HG03342 (cell line): Measurements from ENCODE around the gene CCDC146.
"Not testable (repeated sequence)": the region's sequence is repeated elsewhere in the genome, so short reads cannot be mapped to it uniquely, and the experiment has no call there.

Experiments used
- ATAC-seq: cut with Tn5 transposase; IDR thresholded peaks from one replicate; pipeline ENCODE4 v1.9.1; 2021; ENCODE audit warnings: mild to moderate bottlenecking, moderate library complexity; ENCODE audit not compliant: unreplicated experiment

CCDC146 gene

DNA sequence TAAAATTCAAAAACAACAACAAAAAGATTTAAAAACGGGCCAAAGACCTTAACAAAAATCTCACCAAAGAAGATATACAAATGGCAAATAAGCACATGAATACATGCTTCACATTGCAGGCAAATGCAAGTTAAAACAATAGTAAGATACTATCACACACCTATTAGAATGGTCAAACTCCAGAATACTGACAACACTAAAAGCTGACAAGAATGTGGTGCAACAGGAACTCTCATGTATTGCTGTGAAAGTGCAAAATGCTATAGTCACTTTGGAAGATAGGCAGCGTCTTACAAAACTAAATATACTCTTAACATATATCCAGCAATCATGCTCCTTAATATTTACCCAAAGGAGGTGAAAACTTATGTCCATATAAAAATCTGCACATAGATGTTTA is 16.3 kb downstream of the CCDC146 start:
- not testable (repeated sequence) for ATAC-seq

DNA sequence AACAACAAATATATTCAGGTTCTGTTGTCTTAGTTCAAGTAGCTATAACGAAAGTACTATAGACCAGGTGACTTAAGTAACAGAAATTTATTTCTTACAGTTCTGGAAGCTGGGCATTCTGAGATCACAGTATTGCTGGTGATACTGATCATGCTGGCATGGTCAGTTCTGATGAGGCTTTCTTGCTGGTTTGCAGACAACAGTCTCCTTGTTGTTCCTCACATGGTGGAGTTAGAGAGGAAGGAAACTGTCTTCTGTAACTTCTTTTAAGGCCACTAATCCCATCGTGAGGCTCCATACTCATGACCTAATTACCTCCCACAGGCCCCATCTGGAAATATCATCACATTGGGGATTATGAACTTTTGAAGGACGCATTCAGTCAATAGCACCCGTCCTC is 17.9 kb downstream of the CCDC146 start:
- not testable (repeated sequence) for ATAC-seq

DNA sequence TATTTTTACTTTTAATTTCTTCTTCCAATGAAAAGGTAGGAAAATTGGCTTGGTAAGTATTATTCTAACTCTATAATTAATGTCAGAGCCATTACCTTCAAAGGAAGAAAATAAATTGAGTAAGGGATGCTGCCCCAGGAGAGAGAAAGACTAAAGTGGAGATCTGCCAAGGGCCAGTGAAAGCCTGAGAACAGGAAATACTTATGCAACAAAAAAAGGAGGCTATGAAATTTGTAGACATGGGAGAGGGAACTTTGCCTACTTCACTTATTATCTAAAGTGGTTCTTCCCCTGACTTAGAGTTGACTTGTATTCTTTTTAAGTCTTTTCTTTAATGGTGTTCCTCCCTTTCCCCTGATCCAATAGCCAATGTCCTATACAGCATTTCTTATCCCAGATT is 29.8 kb downstream of the CCDC146 start:
- ATAC-seq: not testable (repeated sequence)

DNA sequence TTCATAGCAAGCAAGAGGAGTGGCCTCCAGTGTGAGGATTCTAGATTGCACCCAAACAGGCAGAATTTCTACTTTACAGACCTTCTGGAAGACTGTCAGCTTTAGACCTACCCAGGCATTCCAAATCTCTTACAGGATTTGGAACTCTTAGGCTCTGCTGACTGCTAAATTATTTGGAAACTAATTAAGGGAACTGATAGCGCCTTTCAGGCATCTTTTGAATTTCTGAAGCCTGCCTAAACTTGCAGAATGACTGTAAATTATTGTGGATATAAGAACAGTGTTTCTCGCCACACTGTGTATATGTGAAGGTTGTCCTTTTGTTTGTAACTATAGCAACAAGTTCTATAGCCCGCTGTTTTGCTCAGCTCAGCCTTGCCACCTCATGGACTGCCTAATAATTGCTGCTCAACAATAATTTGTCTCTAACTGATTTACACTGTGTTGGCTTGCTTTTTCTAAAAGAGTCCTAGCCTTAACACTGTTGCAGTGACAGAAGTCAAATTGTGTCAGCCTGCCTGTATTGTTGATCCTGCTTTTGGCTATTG is 32.6 kb downstream of the CCDC146 start:
- peak; percentile 61 for ATAC-seq

DNA sequence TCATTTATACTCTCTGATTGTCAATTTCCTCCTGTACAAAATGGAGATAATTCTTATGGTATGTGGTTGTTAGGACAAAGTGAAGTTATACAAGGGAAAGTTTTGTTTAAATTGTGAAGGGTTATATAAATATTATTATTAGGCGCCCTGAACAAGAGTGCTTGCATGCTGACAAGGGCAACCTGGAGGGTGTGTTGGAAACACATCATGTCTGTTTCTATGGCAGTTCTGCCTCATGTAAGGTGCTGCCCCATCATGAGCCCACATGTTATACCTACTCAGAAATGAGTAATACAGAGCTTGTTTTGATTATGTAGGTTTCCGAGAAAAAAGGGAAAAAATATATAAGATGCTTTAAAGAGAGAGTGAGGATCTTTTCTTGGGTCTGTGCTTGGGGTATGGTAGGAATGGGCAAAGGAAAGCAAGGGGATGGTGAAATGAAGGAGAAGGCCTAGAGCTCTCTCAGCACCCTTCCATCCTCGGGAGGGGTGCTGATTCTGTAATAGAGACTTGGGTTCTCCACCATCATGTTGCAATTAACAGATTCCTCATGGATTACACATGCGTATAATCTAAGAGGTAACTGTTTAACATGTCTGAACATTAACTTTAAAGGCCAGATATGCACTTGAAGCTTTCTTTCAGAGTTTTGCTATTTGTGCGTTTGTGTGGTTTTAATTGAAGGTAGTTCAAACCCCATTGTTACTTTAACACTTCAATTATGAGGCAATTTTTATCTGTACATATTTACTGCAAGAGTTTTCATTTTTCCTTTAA is 33.4 kb downstream of the CCDC146 start:
- not testable (repeated sequence) for ATAC-seq

DNA sequence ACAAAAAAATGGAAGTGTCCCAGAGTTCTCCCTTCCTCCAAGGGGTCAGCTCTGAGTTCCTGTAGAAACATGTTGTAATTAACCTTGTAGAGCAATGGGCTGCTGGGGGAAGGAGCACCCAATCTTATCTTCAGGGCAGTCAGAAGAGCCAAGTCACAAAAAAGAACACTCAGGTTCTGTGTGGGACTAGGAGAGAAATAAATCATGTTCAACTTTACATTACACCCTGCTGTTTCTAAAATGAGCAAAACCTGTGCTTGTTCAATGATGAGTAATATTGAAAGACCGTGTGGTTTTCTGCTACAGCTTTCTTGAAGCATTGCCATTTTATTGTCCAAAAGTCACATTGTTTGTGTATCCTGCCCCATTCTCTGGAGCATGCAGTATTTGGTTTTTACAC is 34.6 kb downstream of the CCDC146 start:
- ATAC-seq: peak; percentile 66

DNA sequence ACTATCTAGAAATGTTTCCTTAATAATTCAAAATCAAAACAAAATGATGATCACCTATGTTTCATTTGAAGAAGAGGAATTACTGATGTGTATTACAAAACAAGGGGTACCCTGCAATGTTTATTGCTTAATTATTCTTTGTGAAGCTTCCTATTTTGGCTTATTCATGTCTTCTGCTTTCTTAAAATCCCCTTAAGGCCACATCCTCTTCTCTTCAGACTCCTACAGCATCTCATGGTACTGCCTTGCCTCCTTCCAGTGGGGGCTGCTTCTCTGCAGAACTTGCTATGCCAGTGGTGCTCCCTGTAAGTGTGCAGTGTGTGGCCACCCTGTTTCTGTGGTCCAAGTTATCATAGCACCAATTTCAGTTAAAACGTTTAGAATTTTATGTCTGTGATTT is 35.0 kb downstream of the CCDC146 start:
- ATAC-seq: peak; percentile 57

DNA sequence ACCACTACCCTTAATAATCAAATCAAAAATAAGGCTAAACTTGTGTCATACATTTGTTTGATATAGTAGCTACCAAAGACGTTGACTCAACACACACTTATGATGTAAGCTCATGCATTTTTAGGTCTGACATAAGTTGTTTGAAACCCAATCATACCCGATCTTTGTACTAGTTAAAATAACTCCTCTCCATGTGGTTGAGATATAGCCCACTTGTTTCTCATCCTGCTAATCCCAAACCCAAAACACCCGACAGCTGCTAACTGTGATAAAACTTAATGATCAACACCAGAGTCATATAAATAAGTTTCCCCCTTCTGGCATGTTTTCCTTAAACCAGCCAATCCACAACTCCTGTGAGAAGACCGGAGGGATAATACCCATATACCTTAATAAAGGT is 48.7 kb downstream of the CCDC146 start:
- not testable (repeated sequence) for ATAC-seq

DNA sequence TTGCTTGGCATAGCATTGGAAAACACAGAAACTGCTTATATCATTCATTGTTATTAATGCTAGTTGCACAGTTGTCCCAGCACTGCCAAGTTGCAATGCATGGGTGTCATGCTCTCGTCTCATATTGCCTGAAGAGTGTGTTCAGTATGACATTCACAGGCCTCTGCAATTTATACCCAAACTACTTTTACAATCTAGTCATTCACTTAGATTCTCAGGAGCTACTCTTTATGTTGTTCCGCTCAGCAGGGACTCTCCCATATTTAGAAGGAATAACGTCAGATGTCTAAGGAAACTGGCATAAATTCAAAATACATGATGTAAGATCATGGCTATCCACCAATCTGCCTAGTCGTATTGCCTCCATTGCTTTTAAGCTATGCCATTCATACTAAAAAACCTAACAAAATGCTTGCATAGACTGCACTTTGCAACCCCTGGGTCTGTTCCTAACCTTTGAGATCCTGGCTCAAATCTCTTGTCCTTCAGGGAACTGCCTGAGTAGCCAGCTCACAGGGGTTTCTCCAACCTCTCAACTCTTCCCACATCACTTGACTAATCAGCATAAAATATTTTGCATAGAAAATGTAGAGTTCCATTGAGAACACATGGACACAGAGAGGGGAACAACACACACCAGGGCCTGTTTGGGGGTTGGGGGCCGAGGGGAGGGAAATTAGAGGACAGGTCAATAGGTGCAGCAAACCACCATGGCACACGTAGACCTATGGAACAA is 50.2 kb downstream of the CCDC146 start:
- not testable (repeated sequence) for ATAC-seq

DNA sequence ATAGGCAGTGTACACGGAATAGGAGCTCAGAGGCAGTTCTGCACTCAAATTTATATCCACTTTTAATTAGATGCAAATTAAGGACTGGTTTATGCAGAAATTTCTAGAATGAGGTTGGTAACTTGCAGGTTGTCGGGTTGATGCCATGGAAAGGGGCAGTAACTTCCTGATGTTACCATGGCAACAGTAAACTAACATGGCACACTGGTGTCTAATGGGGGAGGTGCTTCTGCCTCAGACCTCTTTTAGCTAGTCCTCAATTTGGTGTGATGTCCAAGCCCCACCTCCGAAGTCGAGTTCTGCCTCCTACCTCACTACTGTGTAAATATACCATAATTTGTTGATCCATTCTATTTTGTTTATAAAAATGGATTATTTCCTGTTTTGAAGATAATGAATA is 52.0 kb downstream of the CCDC146 start:
- not testable (repeated sequence) for ATAC-seq

DNA sequence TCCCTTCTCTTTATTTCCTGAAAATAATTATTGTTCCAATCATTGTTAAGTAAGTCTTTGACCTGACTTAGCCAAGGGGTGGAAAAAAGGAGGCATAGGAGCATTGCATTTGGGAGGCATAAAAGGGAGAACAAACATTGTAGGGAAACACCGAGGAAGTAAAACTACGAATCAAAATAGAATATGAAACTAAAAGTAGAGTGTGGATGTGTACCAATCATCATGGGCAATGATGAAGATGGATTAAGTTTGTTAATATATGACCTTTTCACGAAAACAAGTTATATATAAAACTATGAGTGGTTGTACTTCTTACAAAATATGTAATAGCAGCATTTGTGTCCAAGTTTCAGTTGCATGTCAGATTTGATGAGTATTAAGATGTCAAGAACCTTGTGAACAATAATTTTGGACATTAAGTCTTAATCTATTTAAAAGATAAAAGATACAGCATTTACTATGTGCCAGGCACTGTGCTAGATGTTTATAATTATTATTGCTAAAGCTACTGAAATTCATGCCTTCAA is 52.9 kb downstream of the CCDC146 start:
- ATAC-seq: not testable (repeated sequence)

DNA sequence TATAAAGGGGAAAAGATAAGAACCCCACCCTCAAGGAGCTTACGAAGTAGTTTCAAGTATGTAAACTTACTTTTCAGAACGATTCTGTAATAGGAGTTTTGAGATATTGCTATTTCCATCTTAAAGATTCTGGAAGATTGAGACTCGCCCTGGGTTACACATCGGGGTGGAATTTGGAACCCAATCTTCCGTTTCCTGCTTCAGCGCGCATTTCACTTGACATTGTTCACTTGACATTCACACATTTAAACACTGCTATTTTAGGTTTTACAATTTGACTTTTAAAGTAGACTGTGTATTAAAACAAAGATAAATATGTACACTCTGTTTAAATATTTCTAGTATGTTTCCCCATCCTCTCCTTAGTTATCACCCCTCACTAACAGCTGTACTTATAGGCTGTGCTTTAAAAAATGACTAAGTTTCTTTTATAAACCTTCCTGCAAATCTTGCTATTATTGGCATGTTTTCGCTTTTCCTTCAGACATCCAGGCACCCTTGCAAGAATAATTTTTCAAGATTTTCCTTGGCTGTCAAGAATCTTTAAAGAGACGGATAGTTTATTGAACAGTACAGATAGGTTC is 55.0 kb downstream of the CCDC146 start:
- ATAC-seq: not testable (repeated sequence)

DNA sequence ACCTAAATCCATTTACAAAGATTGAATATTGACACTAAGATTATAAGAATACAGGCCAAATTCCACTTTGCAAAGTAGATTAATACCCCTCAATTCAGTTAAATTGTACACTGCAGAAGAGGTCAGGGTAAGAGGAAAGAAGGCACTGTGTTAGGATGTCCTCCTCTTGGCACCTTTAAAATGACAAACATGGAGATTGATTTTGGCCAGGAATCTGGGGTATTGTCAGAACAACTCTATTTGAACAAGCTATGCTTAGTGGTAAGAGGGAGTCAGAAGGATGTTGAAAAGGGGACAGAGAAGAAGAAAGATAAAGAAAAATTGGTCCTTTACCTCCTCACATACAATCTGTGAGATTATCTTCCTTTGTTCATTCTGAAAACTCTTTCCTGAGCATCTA is 55.6 kb downstream of the CCDC146 start:
- not testable (repeated sequence) for ATAC-seq

DNA sequence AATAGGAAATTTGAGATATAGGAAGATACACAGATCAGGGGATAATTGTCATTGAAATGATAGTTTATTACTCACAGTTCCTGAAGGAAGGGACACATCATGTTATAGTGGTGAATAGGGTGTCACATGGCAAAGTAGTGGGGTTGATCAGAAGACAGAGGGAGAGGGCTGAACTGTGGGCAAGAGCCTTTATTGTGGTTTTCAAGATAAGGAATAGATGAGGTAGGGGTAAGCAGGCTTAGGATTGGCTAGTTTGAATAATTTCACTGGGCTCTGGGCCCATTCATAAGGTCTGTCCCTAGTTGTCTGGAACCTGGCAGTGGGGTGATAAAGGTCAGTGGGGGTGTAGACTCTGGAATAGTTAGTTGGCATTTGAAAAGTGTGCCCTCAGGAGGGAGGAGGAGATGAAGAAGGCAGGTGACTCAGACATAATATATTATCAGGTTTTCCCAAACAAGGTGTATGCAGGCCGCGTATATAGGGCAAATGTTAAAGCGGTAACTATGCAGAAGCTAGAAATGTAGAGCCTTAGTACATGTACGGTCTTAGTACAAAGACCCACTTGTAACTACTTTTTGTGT is 58.7 kb downstream of the CCDC146 start:
- no peak for ATAC-seq

DNA sequence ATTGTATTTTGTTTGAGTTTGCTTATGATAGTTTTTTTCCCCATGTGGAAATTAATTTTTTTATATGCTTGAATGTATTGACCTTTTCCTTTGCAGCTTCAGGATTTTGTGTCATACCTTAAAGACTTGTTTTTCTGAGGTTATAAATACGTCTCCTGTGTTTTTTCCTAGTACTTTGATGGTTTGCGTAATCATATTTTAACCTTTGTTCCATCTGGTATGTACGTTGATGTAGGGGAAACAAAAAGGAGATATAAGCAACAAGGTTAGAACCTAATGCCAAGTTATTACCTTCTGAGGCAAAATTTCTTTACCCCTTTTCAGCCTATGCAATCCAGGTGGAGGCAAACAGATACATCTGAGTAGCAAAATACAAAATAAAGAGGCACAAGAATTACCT is 59.3 kb downstream of the CCDC146 start:
- no peak for ATAC-seq

DNA sequence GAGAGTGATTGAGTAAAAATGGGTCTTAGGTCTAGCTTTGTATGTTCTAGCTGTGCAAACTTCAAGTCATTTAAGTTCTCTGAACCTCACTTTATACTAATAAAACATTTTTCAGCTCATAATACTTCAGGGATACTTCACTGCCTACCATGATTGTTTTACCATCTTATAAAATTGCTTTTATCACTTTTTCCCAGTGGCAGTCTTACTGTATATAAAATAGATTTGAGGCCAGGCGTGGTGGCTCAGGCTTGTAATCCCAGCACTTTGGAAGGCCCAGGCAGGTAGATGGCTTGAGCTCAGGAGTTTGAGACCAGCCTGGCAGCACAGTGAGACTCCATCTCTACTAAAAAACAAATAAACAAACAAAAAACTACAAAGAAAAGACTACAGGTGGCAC is 59.8 kb downstream of the CCDC146 start:
- no peak for ATAC-seq

DNA sequence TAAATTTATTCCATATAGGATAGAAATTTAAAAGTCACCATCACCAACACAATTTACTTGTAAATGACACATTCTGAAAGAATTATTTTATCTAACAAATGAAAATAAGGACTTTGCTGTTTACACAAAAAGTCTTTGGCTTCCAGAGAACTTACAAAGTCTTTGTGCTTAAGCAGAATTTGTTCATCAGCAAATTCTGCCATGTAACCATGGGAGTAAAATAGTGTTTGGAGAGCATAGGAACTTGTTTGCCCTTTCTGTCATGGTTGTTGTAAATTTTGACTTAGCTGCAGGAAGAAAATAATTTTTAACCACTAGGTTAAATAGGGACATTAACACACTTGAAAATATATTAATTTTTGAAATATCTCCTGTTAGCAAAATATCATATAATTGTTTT is 62.0 kb downstream of the CCDC146 start:
- no peak for ATAC-seq

DNA sequence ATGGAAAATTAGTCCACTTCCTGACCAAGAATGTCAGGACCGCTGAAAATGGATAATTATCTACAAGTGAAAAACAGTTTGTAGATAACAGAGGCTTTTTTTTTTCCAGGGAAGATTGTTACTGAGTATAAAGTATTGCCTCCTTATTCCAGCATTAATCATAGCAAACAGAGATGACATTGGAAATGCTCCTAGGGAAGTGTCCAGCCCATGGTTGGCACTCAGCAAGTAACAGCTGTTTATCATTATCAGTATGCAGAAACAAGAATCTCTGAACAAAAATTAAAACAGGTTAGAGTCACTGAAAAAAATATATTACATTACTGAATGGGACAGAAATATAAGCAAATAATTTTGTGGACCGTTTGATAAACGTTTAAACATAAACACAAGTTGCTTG is 62.6 kb downstream of the CCDC146 start:
- no peak for ATAC-seq

DNA sequence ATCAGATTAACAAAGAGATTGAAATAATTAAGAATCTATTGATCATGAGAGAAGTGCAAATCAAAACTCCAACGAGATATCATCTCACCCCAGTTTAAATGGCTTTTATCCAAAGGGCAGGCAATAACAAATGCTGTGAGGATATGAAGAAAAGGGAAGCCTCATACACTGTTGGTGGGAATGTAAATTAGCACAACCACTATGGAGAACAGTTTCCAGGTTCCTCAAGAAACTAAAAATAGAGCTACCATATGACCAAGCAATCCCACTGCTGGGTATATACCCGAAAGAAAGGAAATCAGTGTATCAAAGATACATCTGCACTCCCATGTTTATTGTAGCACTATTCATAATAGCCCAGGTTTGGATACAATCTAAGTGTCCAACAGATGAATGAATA is 63.5 kb downstream of the CCDC146 start:
- ATAC-seq: no peak

DNA sequence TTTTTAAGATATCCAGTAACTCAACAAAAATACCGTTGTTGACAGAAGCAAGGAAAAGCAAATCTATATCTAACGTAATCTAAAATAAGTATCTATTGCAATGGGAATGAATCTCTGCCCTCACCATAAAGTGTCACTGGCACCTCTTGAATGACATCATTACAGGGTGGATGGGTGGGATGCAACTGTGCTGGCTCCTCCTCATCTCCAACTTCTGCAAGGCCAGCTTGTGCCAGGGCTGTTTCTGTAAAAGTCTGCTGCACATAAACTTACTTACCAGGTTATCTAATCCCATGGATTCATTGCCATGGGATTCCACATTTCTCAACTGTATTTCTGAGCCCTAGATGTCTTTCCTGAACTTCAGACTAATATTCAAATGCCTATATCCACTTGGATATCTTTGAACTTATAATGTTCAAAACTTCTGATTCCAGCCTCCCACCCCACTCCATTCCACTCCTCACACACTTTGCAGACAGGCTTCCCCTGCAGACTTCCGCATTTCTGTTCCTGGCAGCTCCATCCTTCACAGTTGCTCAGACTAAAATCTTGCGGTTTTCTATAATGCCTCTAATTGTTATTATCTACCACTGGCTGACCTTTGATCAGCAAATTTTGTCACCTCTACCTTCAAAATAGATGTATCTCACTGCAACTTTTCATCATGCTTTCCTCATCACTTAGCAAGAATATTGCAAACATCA is 66.5 kb downstream of the CCDC146 start:
- no peak for ATAC-seq
